GM12873 (cell line): ENCODE results near the gene BCR.

Experiments
- CTCF ChIP-seq: IDR thresholded peaks from 2 replicates; pipeline ENCODE4 v1.5.1; 2012; ENCODE audit warnings: low read depth, mild to moderate bottlenecking, moderate library complexity, low read length, control low read depth; ENCODE audit not compliant: insufficient read depth; ENCODE audit errors: missing control alignments

The BCR gene

GRCh38 chr22:23193882-23194281 is 13.6 kb downstream of the BCR start:
- TF ChIP-seq CTCF, result no peak

- TF ChIP-seq CTCF, result no peak
These were observed 15.9 kb downstream of the BCR start for GRCh38 chr22:23196165-23196564.

- TF ChIP-seq CTCF, result no peak
These were observed 17.5 kb downstream of the BCR start for GRCh38 chr22:23197836-23198235.

GRCh38 chr22:23199159-23199558 is 18.9 kb downstream of the BCR start:
- TF ChIP-seq CTCF, result no peak

- TF ChIP-seq CTCF, result no peak
These were observed 20.6 kb downstream of the BCR start for GRCh38 chr22:23200898-23201297.

- no peak for TF ChIP-seq CTCF
These were observed 22.6 kb downstream of the BCR start for GRCh38 chr22:23202812-23203451.

GRCh38 chr22:23203452-23204124 is 23.3 kb downstream of the BCR start:
- no peak for TF ChIP-seq CTCF

GRCh38 chr22:23204125-23204488 is 23.8 kb downstream of the BCR start:
- no peak for TF ChIP-seq CTCF
